NCI-H524 treated with DMSO at 0.1 percent for 48 hours (cell line): ENCODE data around the gene CTIF.
"Not testable (repeated sequence)": the region's sequence is repeated elsewhere in the genome, so short reads cannot be mapped to it uniquely, and the experiment has no call there.

ENCODE experiments used
- DNase-seq: peaks from one replicate; lab custom pipeline; 2025; lab: John Stamatoyannopoulos, UW

The CTIF gene

GRCh38 chr18:48643262-48643661, 104.4 kb downstream of the CTIF start:
- DNase-seq: no peak

DNA sequence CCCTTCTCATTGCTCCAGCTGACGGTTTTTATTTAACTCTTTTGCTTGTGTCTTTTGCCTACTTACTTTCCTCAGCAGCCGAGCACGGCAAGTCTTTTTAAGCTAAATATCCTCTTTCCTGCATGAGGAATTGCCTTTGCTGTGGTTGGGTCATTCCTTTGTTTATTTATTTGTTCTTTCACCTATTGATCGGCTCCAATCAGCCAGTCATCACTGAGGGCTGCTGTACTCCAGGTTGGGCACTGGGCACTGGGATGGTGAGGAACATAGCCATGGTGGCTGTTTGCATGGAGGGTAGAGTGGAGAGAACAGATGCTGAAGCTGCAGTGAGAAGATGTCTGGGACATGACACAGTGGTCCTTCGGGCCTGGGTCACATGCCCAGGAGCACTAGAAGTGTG, 105.2 kb downstream of the CTIF start:
- DNase-seq: no peak

GRCh38 chr18:48645427-48646002, 106.7 kb downstream of the CTIF start:
- DNase-seq: no peak

DNA sequence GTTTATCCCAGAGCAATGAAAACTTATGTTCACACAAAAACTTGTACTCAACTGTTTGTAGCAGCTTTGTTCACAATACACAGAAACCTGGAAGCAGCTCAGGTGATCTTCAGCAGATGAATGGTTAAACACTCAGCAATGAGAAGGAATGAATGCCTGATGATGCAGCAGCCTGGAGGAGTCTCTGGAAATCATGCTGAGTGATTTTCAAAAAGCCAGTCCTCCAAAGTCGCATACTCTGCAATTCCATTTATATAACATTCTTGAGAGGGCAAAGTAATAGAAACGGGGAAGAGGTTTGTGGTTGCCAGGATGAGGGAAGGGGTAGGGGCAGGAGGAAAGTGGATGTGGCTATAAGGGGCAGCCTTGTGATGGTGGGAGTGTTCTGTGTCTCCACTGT, 108.1 kb downstream of the CTIF start:
- DNase-seq: no peak

DNA sequence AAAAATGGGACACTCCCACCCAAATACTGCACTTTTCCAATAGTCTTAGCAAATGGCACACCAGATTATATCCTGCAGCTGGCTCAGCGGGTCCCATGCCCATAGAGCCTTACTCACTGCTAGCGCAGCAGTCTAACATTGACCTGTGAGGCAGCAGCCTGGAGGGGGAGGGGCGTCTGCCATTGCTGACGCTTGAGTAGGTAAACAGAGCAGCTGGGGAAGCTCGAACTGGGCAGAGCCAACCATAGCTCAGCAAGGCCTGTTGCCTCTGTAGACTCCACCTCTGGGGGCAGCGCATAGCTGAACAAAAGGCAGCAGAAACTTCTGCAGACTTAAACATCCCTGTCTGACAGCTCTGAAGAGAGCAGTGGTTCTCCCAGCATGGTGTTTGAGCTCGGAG, 110.4 kb downstream of the CTIF start:
- no peak for DNase-seq

DNA sequence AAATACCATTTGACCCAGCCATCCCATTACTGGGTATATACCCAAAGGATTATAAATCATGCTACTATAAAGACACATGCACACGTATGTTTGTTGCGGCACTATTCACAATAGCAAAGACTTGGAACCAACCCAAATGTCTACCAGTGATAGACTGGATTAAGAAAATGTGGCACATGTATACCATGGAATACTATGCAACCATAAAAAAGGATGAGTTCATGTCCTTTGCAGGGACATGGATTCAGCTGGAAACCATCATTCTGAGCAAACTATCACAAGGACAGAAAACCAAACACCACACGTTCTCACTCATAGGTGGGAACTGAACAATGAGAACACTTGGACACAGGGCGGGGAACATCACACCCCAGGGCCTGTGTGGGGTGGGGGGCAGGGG, 115.8 kb downstream of the CTIF start:
- DNase-seq: not testable (repeated sequence)

DNA sequence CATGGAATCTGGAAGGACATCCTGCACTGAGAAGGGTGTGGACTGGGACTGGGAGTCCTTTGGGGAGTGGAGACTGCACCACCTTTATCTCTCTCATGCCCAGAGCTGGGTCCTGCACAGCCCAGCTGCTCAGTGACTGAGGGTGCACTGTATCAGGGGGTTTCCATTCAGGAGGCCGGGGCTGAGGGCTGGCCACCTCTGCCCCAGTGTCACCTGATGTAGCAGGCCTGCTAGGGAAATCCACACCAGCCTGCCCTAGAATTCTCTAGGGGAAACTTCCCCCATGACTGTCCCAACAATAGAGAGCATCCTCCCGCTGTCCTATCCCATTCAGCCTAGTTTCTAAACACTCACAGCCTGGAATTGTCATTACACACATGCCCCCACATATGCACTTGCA, 116.7 kb downstream of the CTIF start:
- no peak for DNase-seq

DNA sequence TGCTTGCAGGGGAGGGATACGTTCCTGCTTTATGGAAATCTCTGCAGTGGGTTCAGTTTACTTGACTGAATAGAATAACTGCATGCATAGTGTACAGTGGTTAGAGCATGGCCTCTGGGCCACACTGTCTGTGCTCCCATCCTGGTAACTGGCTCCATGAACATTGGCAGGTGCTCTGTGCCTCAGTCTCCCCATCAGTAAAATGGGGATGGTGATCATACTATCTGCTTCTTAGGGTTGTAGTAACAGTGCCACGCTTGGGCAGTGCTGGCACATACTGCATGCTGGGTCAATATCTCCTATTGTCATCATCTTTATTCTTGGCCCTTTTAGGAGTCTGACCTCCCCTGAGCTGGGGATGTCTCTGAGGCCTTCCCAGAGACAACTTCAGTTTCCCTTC, 117.3 kb downstream of the CTIF start:
- DNase-seq: no peak

DNA sequence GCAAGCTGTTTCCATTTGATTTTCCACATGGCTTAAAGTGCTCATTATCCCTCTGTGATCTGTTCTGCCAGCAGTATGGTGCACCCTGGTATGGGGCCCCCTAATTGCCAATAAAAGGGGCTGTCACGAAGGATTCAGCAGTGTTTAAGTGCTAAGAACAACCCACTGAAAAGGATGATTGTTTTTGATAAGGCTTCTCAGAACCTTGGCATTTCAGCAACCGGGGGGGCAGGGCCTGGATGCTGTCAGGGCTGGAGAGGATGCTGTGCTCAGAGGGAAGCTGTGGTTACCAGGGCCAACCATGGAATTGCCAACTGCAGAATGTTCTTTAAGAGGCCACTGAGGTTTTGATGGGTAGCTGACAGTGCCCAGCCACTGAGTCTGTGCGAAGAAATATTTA, 117.8 kb downstream of the CTIF start:
- DNase-seq: no peak

GRCh38 chr18:48657447-48658120, 118.8 kb downstream of the CTIF start:
- DNase-seq: no peak

DNA sequence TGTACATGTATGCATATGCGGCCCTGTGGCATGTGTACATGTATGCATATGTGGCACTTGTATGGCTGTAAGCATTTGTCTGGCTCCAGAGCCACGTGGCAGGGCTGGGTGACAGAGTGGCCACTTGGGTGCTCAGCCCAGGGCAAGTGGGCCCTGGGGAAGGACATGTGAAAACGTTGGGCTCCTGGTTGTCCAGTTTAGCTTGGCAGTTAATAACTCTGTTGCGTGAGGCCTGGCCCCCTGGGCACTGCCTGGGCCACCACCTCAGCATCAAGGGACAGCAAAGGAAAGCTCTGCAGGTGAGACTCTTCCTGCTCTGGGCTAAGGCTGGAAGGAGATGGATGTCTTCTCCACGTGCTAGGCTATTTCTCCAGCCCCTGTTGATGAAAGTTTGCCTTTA, 119.9 kb downstream of the CTIF start:
- DNase-seq: no peak

- no peak for DNase-seq
These were observed 120.6 kb downstream of the CTIF start for GRCh38 chr18:48659188-48660009.

GRCh38 chr18:48660346-48661228, 121.8 kb downstream of the CTIF start:
- DNase-seq: no peak

GRCh38 chr18:48661421-48661820, 122.6 kb downstream of the CTIF start:
- DNase-seq: no peak

DNA sequence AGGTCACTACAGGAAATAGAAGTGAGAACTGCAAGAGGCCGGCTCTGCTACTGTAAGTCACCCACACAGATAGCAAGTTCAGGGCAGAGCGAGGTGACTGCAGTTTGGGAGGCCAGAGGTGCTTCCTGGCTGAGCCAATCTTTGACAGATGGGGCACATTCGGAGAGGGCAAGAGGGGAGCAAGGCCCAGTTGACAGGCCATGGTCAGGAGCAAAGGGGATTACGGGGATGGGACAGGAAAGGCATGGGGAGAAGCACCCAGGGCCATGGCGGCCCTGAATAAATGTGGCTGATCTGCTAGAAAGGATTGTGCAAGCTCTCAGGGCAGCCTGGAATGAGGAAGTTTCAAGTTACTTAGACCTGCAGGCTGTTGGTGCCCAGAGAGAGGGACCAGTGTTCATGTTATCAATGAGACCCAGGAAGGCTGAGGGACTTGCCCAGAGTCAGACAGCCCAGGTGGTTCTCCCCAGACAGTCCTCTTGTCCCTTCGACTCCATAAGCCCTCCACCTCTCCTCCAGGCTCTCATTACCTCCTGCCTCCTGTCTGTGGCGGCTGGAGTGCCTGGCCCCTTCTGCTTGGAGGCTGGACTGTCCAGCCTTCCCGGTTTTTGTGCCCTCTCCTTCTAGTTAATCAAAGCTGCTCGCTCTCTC, 123.3 kb downstream of the CTIF start:
- DNase-seq: no peak

GRCh38 chr18:48663096-48663930, 124.5 kb downstream of the CTIF start:
- DNase-seq: no peak

GRCh38 chr18:48663931-48664847, 125.4 kb downstream of the CTIF start:
- no peak for DNase-seq

GRCh38 chr18:48665654-48666053, 126.8 kb downstream of the CTIF start:
- DNase-seq: no peak

DNA sequence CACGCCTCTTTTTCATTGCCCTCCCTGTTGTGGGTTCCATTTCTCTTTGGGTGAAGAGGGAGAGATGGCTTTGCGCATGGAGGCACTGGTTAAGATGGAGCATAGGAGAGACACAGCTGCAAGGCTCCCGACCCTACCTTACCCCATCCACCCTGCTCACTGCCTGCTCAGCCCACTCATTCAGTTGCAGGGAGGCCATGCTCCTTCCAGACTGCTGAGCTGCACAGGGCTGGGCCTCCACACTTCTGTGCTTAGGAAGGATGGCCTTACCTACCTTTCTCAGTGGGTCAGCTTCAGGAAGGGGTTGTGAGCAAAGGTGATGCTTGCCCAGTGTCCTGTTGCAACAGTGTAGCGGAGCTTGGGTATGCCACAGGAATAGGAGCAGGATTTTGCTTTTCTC, 127.8 kb downstream of the CTIF start:
- no peak for DNase-seq
